OCI-LY7 (cell line): ENCODE data around the gene NFKB2.
A peak's percentile ranks its signal among the peaks of the same experiment; 100 is the strongest.

Source experiments
- EZH2phosphoT487 ChIP-seq: fragments of 200-600 bp; sonication (generic); IDR thresholded peaks from 2 replicates; pipeline ENCODE4 v1.6.1; 2018; ENCODE audit warnings: low read depth, borderline replicate concordance, mild to moderate bottlenecking, mixed run types, antibody characterized with exemption, low read length, moderate library complexity, mixed read lengths
- TF ChIP-seq, protein P1 (sequence below): fragments of 200-600 bp; sonication (generic); conservative IDR thresholded peaks from 2 replicates; pipeline ENCODE4 v1.5.1; 2014; ENCODE audit warnings: mild to moderate bottlenecking, antibody characterized with exemption, low read length, moderate library complexity, mixed read lengths

DNA sequence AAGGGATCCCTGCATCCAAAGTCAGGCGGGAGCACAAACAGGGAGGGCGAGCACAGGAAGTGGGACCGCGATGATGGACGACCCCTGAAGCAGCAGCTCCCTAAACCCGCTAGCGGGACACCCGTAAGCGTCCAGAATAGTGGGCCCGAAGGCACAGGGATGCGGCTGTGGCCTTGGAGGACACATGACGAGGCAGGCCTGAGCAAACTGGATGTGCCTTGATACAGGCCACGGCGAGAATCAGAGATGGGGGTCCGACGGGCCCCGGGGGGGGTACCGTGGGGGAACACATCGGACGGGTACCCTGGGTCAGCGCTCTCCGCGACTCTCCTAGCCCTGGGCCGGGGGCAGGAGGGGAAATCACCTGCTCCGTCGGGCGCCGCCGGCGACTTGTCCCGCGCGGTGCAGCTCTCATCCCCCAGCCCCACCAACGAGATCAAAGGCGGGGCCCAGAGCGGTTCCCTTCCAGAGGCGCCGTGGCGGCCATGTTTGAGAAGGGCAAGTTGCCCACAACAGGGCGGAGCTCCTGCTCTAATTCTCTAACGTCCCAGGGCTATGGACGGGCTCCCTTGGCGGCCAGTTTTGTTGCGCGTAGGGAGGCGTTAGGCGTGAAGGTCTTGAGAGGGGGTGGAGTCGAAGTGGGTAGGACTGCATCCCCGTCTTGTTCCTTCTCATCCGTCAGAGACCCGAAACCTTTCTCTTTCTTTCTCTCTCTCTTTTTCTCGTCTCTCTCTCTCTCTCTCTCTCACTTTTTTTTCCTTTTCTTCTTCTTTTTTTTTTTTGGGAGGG is 36.9 kb downstream of the NFKB2 start, which contains the start of gene CUEDC2:
- TF ChIP-seq, protein P1, sequence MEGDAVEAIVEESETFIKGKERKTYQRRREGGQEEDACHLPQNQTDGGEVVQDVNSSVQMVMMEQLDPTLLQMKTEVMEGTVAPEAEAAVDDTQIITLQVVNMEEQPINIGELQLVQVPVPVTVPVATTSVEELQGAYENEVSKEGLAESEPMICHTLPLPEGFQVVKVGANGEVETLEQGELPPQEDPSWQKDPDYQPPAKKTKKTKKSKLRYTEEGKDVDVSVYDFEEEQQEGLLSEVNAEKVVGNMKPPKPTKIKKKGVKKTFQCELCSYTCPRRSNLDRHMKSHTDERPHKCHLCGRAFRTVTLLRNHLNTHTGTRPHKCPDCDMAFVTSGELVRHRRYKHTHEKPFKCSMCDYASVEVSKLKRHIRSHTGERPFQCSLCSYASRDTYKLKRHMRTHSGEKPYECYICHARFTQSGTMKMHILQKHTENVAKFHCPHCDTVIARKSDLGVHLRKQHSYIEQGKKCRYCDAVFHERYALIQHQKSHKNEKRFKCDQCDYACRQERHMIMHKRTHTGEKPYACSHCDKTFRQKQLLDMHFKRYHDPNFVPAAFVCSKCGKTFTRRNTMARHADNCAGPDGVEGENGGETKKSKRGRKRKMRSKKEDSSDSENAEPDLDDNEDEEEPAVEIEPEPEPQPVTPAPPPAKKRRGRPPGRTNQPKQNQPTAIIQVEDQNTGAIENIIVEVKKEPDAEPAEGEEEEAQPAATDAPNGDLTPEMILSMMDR, result peak; percentile 37; the same call in 1 of the 2 replicates
- TF ChIP-seq EZH2phosphoT487, result no peak
